ENCODE data around the gene RNF213. TPM values are rescaled to one million over a fixed set of nuclear protein-coding genes. Genes with fewer than 3 reads are reported as not detected.

The RNF213 gene
- total RNA-seq, 1 experiment from 2014 or later = 44.5 TPM

- TF ChIP-seq RAD21 (IDR thresholded peaks at IDR 0.05; ENCODE audit: low read depth) = no peak
- TF ChIP-seq FOSL1 (IDR thresholded peaks at IDR 0.05; ENCODE audit: low read depth) = no peak
- TF ChIP-seq ZFX (IDR thresholded peaks at IDR 0.05) = no peak
- no peak for TF ChIP-seq CBX3 (IDR thresholded peaks at IDR 0.05; ENCODE audit: low read depth)
- TF ChIP-seq ELF1 (IDR thresholded peaks at IDR 0.05; ENCODE audit: borderline replicate concordance, low read depth) = no peak
- no peak for TF ChIP-seq SIN3A (IDR thresholded peaks at IDR 0.05; ENCODE audit: low read depth)
- no peak for TF ChIP-seq ZNF274 (IDR thresholded peaks at IDR 0.05; ENCODE audit: low read depth, low read length)
- TF ChIP-seq, protein P1, sequence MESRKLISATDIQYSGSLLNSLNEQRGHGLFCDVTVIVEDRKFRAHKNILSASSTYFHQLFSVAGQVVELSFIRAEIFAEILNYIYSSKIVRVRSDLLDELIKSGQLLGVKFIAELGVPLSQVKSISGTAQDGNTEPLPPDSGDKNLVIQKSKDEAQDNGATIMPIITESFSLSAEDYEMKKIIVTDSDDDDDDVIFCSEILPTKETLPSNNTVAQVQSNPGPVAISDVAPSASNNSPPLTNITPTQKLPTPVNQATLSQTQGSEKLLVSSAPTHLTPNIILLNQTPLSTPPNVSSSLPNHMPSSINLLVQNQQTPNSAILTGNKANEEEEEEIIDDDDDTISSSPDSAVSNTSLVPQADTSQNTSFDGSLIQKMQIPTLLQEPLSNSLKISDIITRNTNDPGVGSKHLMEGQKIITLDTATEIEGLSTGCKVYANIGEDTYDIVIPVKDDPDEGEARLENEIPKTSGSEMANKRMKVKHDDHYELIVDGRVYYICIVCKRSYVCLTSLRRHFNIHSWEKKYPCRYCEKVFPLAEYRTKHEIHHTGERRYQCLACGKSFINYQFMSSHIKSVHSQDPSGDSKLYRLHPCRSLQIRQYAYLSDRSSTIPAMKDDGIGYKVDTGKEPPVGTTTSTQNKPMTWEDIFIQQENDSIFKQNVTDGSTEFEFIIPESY (IDR thresholded peaks at IDR 0.05; ENCODE audit: extremely low read depth, insufficient replicate concordance, low read length) = no peak
- no peak for TF ChIP-seq TCF7L2 (IDR thresholded peaks at IDR 0.05; ENCODE audit: borderline replicate concordance, extremely low read depth, insufficient read depth, insufficient read length)
- TF ChIP-seq, protein P2, sequence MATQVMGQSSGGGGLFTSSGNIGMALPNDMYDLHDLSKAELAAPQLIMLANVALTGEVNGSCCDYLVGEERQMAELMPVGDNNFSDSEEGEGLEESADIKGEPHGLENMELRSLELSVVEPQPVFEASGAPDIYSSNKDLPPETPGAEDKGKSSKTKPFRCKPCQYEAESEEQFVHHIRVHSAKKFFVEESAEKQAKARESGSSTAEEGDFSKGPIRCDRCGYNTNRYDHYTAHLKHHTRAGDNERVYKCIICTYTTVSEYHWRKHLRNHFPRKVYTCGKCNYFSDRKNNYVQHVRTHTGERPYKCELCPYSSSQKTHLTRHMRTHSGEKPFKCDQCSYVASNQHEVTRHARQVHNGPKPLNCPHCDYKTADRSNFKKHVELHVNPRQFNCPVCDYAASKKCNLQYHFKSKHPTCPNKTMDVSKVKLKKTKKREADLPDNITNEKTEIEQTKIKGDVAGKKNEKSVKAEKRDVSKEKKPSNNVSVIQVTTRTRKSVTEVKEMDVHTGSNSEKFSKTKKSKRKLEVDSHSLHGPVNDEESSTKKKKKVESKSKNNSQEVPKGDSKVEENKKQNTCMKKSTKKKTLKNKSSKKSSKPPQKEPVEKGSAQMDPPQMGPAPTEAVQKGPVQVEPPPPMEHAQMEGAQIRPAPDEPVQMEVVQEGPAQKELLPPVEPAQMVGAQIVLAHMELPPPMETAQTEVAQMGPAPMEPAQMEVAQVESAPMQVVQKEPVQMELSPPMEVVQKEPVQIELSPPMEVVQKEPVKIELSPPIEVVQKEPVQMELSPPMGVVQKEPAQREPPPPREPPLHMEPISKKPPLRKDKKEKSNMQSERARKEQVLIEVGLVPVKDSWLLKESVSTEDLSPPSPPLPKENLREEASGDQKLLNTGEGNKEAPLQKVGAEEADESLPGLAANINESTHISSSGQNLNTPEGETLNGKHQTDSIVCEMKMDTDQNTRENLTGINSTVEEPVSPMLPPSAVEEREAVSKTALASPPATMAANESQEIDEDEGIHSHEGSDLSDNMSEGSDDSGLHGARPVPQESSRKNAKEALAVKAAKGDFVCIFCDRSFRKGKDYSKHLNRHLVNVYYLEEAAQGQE (IDR thresholded peaks at IDR 0.05; ENCODE audit: low read depth) = no peak
- no peak for TF ChIP-seq EZH2 (IDR thresholded peaks at IDR 0.05)
- no peak for TF ChIP-seq CEBPB (IDR thresholded peaks at IDR 0.05; ENCODE audit: low read depth)
- TF ChIP-seq JUND (IDR thresholded peaks at IDR 0.05) = no peak
- TF ChIP-seq, protein P3, sequence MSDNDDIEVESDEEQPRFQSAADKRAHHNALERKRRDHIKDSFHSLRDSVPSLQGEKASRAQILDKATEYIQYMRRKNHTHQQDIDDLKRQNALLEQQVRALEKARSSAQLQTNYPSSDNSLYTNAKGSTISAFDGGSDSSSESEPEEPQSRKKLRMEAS (IDR thresholded peaks at IDR 0.05) = no peak
- no peak for TF ChIP-seq POLR2A (IDR thresholded peaks at IDR 0.05; ENCODE audit: borderline replicate concordance, extremely low read depth, insufficient read depth, insufficient read length)
- TF ChIP-seq POLR2AphosphoS5 (IDR thresholded peaks at IDR 0.05; ENCODE audit: low read depth, low read length) = no peak
- TF ChIP-seq EGR1 (IDR thresholded peaks at IDR 0.05; ENCODE audit: low read depth) = no peak
- TF ChIP-seq SP1 (IDR thresholded peaks at IDR 0.05; ENCODE audit: low read depth) = no peak
- TF ChIP-seq EZH2phosphoT487 (IDR thresholded peaks at IDR 0.05; ENCODE audit: borderline replicate concordance) = no peak
- no peak for TF ChIP-seq SRF (IDR thresholded peaks at IDR 0.05; ENCODE audit: low read depth)
- ATAC-seq (no peak), DNase-seq (ENCODE audit: low read depth, low spot score) (no peak)
- Histone ChIP-seq H3K4me3 (replicated peaks in 1 of 2; ENCODE audit: low read depth in 1 of 2, low read length in 2 of 2) (no peak overlapping the region), H4K20me1 (ENCODE audit: insufficient read depth) (no peaks in the 10 kb centered on the region), H3K4me2 (ENCODE audit: low read length) (no peak overlapping the region), H3K9ac (ENCODE audit: low read length) (no peak overlapping the region), H3K36me3 (ENCODE audit: control insufficient read depth in 1 of 2, insufficient read depth in 2 of 2, low read length in 2 of 2) (no peaks in the 10 kb centered on the region), H3K4me1 (ENCODE audit: control insufficient read depth in 1 of 2, insufficient read depth in 2 of 2, low read length in 2 of 2) (no peaks in the 10 kb centered on the region), H3K27me3 (ENCODE audit: insufficient read depth, low read length) (no peaks in the 10 kb centered on the region), H2AFZ (ENCODE audit: low read depth, low read length, poor library complexity, severe bottlenecking) (no peak overlapping the region), H3K9me3 (ENCODE audit: control insufficient read depth in 1 of 2, insufficient read depth in 1 of 2, low read depth in 1 of 2, low read length in 2 of 2) (no peaks in the 10 kb centered on the region), H3K79me2 (ENCODE audit: insufficient read depth, low read length) (no peaks in the 10 kb centered on the region), H3K9me2 (ENCODE audit: insufficient read depth) (no peaks in the 10 kb centered on the region), H3K27ac (ENCODE audit: low read depth, low read length) (no peak overlapping the region)
- POLR2A ChIA-PET = no interaction called here
- CTCF ChIA-PET = no interaction called here
- intact Hi-C loops (cut with micrococcal nuclease) = no loop called here
- BruUV-seq (replicated peaks) = no TSS peak
- RAD21 ChIA-PET (ENCODE audit: low non-redundant PET in 1 of 2, low total read pairs in 2 of 2, uncharacterized antibody in 2 of 2, unreplicated experiment in 2 of 2) = no interaction called here
Observed at GRCh38 chr17:80431246-80432195, 170.9 kb downstream of the RNF213 start.
